SKM-1 (cell line): ENCODE results near the gene ATRAID.

Experiments
- DNase-seq: peaks from one replicate; lab custom pipeline; 2025; ENCODE audit not compliant: unreplicated experiment; lab: John Stamatoyannopoulos, UW

The ATRAID gene

DNA sequence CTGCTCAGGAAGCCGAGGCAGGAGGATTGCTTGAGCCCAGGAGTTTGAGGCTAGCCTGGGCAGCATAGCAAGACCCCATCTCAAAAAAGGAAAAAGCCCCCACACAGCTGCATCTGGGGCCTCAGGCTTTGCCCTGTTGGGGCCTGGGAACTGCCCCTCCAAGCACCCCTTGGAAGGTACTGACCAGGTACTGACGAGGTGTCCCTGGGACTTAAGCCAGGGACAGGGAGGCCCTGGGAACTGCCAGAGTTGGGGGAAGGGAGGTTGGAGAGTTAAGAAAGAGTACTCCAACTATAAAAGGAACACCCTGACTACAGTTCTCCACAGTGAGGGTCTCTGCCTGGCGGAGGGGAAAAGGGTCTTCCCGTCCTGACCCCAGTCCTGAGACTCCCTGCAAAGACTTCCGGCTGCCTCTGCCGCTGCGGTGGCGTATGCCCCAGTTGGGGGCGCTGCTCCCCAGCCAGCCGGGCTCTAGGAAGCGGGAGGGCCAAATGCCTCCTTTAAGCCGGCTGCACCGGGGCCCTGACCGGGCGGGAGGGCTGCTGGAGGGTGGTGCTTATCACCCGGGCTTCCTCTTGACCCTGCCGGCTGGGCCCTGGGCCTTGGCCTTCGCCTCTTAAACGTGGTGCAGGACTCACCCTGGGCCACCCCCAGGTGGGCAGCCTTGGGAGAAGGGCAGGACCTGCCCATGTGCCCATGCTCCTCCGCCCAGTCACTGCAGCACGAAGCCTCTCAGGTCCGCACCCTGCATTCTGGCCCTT lies 38.2 kb downstream of the ATRAID start:
- DNase-seq = peak; percentile 28

DNA sequence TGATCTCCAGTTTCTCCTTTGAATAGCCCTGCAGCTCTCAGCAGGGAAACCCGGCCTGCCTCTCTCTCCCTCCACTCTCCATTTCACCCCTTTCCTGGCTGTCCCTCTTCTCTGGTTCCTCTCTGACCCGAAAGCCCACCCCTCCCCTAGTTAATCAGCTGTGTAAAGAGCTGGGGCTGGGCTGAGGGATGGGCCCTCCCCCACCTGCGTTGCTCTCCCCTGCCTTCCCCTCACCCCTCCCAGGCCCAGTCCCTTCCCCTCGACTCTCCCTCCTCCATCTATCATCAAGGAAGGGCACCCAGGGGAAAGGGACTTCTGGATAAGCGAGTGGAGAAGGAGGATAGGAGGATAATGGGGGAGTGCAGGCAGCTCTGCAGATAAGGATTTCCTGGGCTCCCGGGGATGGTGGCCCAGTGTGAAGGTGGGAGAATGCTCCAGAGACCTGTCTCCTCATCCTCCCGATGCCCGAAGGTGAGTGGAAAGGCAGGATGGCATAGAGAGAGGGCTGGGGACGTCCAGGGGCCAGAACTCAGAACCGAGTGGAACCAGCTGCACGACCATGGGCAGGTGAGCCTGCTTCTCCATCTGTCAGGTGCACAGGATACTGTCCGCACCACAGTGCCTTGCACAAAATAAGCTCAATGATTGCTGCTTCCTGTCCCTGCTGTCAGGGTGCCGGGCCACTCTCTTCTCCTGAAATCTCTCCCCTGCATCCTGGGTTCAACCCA lies 39.0 kb downstream of the ATRAID start:
- no peak for DNase-seq

DNA sequence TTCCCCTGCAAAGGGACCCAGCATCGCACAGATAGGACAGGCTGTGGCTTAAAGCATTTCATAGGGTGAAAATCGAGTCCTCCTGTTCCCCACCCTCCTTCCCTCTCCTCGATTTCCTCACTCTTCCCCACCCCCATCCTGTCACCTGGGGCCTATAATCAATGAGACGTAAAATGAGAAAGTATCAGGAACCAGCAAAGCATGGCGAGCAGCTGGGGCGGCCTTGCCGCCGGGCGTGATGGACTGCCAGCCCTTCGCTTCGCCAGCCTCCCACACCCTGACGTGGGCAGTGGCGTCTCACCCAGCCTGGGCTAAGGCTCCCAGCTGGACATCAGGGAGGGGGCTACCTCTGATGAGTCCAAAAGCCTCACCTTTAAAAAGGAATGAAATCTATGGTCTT lies 39.9 kb downstream of the ATRAID start:
- no peak for DNase-seq

DNA sequence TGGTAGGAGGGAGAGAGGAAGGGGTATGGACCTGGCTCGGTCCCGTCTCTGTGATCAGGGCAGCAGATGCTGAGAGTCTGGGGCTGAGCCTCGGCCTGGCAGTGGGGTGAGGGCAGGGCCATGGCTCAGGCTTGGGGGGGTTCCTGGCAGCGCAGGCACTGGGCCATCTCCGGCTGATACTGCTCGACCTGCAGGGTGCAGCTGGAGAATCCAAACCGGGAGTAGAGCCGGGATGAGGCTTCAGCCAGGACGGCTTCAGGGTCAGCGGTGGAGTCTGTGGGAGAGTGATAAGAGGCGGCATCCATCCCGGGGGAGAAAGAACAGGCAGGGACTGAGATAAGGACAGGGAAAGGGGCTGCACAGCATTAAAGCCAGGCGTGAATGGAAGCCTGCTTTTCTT lies 43.3 kb downstream of the ATRAID start:
- DNase-seq = no peak

DNA sequence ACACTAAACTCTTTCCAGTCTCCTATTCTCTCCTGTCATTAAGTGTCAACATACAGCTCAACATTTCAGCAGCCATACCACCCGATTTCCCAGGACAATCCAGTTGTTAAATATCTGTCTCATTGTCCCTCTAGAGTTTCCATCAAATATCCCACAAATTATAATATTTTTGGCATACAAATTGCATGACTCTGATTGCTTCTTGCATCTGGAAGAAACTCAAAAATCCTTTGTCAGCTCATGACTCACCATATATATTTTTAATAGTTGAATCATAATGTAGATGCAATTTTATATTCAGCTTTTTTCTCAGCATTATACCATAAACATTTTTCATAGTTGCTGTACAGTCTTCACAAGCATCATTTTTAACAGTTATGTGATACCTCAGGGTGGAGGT lies 43.8 kb downstream of the ATRAID start:
- no peak for DNase-seq

DNA sequence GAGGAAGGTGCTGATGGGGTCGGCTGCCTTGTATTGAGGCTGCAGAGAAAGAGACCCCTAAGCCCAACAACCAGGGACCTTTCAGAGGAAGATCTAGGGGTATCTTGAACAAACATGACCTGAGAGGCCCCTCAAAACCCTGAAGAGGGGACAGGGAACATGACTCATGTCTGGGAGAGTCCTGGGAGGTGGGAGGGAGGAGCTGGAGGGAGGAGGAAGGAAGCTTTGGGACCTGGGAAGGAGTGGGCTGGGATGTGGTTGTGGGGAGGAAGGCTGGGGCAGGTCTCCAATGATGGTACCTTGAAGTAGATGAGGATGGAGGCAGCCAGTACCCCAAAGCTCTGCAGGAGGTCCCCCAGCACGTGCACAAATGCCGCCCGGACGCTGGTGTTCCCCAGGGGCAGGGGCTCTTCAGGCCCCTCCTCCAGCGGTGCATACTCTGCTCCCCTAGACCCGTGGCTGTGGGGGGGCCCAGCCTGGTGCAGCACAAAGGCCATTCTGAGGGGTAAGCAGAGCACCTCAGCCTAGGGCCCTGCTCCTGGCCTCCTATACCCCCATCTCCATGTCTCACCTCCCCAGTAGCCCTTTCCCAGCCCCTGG lies 45.1 kb downstream of the ATRAID start:
- no peak for DNase-seq

DNA sequence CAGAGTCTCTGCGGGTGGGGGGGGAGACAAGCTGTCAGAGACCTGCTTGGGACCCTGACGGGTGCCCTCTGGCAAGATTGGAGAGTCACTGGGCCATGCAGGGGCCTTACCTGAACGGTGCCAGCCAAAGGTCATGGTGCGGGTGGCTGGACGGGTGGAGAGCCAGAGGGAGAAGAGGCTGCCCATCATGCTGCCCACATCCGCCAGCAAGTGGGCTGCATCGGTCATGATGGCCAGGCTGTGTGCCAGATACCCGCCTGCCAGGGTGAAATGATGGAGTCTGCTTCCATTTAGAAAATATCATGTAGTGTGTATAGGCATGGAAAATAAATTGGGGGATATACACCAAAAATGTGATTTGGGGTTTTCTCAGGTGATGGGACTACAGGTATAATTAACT lies 46.2 kb downstream of the ATRAID start:
- DNase-seq = no peak

DNA sequence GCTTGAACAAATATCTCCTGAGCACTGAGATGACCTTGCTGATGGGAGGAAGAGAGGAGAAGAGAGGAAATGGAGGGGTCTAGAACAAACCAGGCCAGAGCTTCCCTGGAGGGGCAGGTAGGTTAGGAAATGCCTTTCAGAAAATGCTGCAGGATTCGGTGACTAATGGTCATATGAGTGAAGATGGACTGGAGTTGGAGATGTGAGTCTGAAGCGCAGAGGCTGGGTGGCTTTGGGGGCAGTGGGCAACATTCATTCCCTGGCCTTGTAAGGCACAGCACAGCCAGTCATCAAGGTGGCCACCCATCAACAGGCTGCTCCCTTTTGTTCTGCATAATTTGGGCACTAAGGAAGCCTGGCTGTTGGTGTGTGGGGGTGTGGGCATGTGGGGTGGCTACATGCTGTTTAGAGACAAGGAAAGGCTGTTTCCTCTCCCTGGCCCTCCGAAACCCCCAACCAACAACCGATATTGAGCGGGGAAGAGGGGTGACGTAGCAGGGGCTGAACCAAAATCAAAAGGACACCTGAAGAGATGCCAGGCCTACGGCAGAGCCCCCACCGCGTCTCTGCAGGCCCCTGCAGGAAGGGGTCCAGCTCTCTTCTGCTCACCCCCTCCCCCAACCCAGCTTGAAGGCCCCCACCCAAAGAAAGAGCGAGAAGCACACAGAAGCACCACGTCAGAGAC lies 49.5 kb downstream of the ATRAID start:
- DNase-seq = no peak

DNA sequence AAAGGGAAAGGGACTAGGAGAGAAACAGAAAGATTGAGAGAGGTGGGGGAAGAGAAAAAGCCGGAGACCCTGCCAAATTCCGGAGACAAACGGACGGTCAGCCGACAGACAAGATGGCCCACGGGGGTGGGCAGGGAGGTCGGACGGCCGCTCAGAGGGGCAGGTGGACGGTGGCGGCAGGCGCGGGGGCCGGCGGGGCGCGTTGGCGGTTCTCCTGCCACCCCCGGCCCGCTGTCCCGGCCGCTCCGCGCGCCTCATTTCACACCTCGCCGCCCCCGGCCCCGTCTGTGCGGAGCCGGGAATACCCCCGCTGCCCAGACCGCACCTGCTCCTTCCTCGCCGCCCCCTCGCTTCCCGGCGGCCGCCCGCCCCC lies 50.1 kb downstream of the ATRAID start:
- no peak for DNase-seq

DNA sequence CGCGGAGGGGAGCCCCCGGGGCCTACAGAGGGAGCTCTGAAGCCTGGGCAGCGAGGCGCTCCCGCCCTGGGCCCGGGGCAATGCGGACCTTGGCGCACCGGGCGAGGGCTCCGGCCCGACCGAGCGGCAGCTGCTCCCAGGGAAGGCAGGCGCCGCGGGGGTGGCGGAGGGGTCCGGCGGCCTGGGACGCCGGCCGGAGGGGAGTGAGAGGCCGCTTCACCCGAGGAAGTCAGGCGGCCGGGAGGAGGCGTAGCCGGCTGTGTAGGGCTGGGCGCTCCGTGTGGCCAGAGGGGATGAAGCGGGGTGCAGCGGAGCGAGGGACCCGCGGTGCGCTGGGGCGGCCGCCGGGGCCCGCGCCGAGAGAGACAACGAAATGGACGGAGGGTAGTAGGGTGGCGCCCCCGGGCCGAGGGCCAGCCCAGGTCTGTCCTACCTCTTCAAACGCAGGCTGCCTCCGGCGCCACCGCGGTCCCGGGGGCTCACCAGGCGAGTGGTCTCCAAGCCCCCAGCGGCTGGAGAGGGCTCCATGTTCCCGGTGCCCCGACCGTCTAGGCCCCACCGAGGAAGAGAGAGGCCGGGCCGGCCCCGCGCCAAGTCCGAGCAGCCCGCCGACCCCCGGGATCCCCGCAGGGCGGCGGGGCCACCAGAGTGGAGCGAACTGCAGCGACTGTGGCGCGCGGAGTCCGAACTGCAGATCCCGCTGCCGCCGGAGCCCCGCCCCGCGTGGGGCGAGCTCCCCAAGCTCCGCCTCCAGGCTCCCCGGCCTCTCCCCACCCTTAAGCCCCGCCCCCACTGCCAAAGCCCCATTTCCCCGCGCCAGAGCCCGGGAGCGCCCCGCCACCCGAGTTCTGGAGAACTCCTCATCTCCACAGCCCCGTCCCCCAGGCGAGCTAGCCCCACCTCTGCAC lies 50.8 kb downstream of the ATRAID start, which contains the start of gene SLC30A3:
Gene SLC30A3, minus strand, starts transcription at position 669 of the 908 bp plus-strand sequence. Its CDS starts 141 bp downstream, at position 528.
- no peak for DNase-seq

DNA sequence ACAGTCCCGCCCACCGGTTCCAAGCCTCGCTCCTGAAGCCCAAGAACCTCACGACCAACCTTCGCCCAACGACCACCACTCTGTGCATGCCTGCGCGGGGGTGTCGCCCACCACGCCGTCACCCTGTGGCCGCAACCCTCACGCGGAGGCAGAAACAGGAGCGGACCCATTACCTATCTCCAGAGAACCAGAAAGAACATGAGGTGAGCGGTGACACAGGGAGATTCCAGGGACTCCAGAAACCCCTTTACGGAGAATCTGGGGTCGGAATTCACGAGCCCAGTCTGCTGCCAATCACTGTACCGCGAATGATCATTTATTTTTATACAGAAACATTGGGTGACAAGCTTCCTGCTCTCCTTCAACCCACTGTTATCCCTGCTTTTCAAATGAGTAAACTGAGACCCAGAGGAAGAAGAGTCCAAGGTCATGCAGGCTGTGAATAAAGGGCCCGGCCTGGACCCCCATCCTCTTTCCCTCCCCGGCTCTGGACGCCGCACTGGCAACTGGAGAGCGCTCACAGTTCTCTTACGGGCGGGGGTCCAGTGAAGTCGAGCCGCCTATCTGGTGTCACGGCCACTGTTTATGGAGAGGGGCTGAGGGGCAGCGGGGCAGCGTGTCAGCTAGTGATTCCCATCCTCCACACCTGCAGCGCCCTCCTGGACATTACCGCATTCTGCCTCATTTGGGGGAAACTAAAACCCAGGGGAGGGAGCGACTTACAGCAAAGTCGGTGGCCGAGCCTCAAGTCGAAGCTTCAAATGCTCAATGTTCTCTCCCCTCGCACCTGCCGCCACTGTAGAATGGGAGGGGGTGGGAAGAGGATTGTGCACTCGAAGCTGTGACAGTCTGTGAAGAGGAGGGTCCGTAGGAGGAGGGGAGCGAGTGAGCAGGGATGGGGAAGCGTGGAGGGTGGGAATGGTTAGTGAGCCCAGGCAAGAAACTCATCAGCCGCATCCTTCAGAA lies 51.7 kb downstream of the ATRAID start:
- DNase-seq = no peak

DNA sequence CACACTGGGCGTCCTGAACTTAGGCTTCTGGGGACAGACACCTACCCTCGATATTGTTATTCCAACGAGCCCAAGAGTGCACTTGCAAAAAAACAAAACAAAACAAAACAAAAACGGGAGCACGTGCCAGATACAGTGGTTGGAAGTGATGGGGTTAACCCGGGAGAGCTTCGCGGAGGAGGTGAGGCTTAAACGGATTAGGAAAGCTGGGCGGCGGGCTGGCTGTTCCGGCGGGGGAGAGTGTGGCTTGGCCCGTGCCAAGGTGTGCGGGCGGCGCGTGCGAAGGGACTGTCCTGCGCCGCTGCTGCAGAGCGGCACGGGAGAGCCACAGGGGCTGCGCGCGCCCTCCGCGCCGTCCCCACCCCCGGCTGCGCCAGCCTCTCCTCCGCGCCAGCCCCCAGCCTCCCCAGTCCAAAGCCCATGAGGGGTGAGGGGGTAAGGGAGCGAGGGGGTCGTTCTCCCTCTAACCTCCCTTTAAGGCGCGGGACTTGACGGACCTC lies 52.5 kb downstream of the ATRAID start:
- no peak for DNase-seq

DNA sequence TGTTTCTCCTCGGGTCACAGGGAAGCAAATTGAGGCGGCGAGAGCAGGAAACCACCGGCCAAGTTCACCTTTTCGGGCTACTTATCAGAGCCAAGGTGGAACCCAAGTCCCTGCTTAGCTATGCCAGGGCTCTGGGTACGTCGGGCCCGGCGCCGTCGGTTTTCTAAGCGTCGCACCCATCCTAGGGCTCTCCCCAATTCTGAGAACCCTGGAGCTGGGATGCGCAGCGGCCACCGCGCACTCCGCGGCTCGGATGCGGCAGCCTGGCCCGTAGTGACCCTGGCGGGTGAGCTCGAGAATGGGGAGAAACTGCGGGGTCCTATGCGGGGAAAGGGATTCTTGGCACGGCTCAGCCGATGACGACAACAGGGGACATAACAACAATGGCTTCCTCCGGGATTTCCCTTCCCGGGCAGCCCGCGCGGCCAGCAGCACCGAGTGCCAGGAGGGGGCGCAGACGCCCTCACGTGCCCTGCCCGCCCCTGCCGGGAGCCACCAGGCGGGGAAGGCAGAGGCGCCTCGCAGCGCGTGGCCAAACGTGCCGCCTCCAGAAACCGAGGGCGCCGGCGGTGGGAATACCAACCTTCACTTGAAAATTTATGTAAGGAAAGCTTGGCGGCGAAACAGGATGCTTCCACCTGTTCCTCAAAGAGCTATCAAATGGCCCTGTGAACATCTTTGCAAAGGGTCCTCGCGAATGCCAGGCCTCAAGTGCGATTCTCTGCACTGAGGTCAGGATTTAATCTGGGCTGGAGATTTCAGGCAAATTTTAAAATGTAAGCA lies 53.1 kb downstream of the ATRAID start:
- DNase-seq = peak; percentile 19

DNA sequence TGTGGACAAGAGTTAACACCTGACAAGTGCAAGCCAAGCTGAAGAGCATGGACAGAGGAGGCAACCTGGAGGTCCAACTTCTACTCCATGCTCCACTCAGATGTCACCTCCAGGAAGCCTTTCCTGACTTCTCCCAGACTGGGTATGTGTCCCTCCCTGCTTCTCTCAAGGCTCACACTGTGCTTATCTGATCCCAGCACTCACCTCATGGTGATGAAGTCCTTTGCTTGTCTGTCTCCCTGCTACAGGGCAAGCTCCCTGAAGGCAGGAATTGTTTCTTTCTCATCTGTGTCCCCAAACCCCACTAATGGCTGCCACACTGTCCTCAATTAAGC lies 53.7 kb downstream of the ATRAID start:
- DNase-seq = no peak
